ENCODE results near the gene FOXI3.

DNA sequence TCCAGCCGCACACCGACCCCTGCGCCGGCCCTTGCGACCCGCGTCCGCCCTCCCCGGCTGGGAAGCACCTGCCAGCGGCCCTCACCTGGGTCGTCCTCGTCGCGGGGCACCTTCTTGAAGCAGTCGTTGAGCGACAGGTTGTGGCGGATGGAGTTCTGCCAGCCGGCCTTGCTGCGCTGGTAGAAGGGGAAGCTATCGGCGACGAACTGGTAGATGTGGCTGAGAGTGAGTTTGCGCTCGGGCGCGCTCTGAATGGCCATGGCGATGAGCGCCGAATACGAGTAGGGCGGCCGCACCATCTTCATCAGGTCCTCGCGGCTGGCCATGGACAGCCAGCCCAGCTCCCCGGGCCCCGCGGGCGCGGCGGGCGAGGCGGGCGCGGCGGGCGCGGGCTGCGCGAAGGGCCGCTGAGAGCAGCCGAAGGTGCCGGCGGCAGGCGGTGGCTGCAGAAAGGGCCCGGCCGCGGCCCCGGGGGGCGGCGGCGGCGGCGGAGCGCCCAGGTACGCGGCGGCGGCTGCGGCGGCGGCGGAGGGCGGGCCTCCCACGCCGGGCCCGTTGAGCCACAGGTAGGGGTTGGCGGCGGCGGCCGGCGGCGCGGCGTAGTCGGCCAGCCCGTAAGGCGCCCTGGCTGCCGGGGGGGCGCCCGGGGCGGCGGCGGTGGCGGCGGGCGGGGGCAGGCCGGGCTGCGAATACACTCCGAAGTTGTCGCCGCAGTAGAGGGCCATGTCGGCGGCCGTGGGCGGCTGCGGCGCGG lies 505 bp downstream of the FOXI3 start:
- TF ChIP-seq, protein P1, sequence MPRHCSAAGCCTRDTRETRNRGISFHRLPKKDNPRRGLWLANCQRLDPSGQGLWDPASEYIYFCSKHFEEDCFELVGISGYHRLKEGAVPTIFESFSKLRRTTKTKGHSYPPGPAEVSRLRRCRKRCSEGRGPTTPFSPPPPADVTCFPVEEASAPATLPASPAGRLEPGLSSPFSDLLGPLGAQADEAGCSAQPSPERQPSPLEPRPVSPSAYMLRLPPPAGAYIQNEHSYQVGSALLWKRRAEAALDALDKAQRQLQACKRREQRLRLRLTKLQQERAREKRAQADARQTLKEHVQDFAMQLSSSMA (CRISPR knock-in tag; IDR thresholded peaks at IDR 0.05) = no peak
- TF ChIP-seq RFX7 (CRISPR knock-in tag; IDR thresholded peaks at IDR 0.05) = no peak
- no peak for TF ChIP-seq ZFX (CRISPR knock-in tag; IDR thresholded peaks at IDR 0.05)
